ENCODE data around the gene PRSS8.

The PRSS8 gene

DNA sequence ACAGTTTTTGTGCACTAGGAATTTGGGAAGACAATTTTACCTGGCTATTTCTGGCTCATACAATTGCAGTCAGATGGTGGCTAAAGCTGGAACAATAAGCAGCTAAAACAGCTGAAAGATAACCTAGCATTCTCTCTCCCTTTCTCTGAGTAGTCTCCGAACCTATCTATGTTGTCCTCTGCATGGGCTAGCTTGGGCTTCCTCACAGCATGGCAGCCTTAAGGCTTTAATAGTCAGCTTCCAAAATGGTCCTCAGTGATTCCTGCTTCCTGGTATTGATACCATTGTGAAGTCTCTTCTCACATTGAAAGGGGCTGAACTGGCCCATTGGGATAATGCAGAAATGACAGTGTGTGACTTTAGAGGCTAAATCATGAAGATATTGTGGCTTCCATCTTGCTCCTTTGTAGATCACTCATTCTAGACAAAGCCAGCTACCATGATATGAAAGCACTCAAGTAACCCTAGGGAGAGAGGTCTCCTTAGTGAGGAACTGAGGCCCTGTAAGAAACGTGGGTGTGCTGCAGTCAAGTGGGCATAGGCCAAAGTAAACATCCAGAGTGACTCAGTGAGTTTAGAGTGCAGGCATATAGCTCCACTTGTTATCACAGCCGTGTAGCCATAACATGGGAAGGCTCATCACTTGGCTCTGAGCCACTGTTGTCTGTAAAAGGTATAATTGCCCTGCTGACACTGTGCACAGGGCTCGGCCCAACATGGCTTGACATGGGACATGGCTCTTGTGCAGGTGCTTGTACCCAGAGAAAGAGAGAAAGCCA is 35.5 kb downstream of the PRSS8 start:
- DNase-seq = no peak

DNA sequence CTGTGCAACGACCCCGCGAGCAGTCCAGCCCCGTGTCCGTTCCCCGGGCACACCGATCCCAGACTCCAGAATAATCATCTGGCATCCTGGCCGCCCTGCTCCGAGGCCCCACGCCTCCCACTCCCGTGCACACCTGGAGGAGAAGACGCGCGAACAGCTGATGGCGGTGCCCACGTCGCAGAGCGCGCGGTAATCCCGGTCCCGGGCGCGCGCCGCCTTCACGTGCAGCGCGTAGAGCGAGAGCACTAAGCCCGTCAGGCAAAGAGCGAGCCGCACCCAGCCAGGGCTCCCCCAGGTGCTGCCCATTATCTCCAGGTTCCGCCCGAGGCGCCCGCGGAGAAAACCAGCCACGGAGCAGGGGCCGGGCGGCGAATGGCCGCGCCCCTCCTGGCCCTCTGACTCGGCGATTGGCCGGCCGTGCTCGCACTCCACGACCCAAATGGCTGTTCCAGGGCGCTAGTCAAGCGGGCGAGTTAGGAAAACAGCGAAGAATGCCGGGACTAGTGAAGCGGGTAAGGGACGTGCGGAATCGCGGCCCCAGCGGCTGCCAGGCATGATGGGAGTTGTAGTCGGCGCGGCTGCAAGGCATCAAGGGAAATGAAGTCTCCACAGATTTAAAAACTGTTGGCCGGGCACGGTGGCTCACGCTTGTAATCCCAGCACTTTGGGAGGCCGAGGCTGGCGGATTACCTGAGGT is 41.0 kb downstream of the PRSS8 start, which contains the start of gene VKORC1:
Gene VKORC1, minus strand, starts transcription at position 374 of the 697 bp plus-strand sequence. Its CDS starts 68 bp downstream, at position 306.
- peak; percentile 87 for DNase-seq

DNA sequence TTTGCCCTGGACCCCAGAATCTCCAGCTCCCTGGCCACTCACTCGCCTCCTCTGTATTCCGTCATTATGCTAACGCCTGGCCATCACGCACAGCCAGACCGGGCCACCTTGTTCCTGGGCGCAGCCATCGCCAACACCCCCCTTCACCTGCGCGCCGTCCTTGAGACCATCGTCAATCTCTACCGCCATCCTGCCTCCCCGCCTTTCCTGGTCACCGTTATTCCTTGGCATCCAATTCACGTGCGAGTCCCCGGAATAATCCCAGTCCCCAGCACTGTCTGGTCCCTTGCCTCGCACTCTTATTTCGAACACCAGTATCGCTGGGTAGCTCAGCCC is 41.5 kb downstream of the PRSS8 start:
- no peak for DNase-seq

DNA sequence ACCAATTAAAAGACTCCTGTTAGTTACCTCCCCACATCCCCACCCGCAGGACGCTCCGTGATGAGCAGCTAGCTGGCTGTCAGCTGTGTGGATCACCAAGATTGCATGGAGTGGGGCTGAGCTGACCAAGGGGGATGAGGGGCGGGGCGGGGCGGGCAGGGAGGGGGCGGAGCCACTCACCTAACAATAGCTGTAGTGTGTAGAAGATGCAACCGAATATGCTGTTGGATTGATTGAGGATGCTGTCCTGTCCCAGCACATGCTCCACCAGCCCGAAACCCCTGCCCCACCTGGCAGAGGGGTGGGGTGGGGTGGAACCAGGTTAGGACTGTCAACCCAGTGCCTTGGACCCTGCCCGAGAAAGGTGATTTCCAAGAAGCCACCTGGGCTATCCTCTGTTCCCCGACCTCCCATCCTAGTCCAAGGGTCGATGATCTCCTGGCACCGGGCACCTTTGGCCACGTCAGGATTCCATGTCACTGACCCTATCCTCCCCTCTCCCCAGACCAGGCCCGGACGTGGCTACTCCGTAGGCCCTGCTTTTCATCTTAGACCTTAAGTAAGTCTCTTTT is 42.3 kb downstream of the PRSS8 start:
- no peak for DNase-seq

DNA sequence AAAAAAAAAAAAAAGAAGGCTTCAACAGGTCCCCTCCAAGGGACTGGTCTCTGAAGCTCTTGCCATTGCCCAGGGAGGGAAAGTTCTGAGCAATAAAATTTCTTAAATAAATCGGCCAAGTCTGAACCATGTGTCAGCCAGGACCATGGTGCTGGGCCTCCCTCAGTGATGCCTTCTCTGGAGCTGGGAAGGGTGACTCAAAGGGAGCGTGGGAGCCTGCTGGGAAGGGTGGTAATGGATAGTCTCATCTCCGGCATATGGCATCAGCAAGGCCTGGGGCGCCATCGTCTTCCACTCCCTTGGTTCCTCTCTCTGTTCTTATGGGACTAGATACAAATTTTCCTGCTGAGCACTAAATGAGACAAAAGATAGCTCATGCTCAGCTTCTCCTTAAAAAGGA is 43.2 kb downstream of the PRSS8 start:
- DNase-seq = no peak

DNA sequence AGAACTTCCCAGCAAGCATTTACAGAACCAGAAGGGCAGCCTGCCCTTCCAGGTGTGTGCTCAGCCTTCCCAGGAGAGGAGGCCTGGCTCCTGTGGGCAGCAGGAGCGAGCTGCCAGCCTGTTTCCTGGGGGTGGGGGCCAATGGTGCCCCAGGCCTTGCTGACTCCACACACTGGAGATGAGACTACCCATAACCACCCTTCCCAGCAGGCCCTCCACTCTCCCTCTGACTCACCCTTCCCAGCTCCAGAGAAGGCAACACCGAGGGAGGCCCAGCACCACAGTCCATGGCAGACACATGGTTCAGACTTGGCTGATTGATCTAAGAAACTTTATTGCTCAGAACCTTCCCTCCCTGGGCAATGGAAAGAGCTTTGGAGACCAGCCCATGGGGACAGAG is 45.0 kb downstream of the PRSS8 start:
- DNase-seq = no peak

DNA sequence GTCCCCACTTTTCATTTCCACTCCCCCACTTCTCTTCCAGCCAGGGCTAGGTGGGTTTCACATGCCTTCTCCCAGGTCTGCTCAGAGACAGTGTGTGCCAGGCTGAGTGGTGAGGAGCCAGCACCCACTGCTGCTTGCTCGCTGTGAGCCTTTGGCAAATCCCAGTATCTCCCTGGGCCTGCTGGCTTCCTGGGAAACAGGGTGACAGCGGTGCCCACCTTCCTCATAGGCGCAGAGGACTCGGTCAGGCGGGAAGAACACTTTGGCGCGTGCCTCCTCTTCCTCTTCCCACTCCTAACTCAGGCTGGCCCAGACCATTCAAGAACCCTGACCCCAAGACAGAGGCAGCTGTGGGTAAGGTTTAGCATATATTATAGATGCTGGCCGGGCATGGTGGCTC is 46.3 kb downstream of the PRSS8 start:
- no peak for DNase-seq

DNA sequence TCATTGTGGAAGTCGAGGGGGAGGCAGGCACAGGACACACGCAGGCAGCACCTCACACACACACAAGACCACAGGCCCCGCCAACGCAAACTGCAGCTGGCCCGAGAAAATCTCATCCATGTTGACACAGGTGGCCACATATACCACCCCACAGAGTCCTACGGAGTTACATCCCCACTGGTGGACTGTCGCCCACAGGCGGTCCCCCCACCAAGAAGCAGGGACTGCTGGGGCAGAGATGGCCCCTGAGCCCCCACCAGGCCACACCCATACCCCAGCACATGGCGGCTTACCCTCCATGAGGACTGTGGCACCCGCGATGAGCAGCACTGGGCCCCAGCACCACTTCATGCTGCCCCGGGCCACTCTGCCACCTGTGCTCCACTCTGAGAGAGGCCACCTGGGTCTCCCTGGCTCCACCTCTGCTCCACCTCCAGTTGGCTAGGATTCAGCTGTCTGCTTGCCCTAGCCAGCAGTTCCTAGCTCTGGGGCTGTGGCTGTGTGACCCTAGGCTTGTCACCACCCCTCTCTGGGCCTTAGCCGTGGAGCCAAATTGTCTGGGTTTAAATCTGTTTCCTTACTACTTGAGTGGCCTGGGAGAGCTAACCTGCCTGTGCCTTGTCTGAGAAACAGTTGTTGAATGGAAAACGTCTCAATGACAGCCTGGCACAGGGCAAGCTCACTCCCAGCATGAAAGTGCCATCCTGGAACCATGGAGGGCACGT is 46.9 kb downstream of the PRSS8 start, which contains the start of gene PRSS53:
Gene PRSS53, minus strand, starts transcription at position 485 of the 725 bp plus-strand sequence. Its CDS starts 134 bp downstream, at position 351.
- DNase-seq = no peak

DNA sequence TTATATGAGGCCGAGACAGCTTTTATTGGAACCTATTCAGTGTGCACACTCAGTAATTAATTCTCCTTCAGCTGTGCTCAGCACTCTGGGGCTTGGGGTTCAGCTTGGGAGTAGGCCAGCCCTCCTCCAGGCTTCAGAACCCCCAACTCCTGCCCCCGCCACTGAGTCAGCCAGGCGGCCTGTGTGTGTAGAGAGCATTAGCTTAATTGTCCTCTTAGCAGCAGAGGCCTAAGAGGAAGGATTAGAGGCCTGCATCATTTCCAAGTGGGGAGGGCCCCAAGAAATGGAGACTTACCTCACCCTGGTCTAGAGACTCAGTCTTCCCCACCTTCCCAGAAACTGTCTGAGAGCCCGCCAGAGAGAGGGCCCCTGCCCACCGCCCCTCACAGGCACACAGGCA is 47.6 kb downstream of the PRSS8 start:
- no peak for DNase-seq

DNA sequence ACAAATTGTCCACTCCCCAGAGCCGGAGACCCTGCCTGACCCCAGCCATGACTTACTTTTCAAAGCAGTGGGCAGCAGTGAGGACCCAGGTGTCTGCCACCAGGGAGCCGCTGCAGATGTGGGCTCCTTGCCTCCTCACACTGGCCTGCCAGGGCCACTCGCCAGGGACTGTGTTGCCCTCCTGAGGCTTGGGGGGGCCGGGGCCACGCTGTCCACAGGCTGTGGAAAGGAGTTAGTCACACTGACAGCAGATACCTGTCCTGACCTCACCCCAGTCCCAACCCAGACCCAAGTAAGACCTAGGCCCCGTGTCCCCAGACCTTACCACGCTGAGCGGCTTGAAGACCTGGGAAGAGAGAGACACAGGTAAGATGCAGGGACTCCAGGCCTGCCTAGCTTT is 48.0 kb downstream of the PRSS8 start:
- no peak for DNase-seq

DNA sequence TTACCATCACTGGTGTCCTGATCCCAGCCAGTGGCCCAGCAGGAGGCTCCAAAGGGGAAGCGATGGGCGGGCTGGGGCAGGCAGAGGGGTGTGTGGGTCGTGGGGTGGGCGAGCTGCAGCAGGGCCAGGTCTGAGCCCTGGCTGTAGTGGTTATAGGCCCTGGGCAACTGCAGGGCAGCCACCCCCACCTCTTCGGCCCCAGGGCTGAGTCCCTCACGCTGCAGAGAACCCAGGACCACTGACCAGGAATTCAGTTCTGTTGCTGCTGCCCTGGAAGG is 49.0 kb downstream of the PRSS8 start:
- no peak for DNase-seq

DNA sequence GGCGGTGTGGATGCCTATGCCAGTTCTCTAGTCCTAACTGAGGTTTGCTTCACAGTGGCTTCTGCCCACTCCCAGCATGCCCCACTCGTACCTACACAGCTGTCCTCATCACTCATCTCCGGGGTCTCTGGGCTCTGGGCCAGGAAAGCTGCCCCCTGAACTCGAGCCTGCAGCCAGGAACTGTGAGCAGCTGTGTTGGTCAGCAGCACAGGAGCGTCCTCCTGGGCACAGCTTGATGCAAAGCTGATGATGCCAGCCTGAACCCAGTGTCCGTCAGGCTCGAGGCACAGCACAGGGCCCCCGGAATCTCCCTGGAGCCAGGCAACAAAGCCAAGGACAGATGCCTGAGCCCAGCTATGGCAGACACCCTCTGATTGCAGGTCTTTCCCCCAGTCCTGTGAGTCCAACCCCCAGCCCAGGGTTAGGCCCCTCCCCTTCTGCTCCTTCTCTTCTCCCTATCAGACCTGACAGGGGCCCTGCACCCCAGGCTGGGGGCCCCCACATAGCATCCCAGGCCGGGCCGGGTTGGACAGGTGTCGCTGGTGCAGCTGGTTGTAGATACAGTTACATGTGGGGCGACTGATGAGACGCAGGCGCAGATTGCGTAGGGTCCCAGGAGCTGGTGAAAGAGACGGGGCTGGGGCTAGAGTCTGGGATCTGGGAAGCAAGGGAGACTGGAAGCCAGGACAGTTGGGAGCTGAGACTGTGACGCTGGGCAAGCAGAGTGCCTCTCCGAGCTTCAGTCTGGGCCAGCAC is 49.5 kb downstream of the PRSS8 start:
- DNase-seq = no peak

DNA sequence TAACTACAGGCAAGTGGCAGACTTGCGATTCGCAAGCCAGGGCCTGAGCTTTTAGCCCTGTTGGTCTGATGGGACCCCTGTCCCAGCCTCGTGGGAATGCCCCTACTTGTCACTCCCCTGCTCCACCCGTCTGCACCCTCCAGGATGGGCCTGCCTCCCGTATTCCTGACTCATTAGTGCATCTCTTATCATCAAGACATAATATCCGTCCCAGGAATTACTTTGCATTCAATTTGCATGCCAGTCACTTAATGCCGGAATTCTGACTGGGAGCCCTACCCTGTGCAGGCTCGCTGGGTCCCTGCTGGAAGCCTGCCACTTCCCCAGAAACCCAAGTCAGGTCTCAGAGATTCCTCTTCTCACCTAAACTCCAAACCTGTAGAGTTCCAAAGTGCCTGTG is 50.1 kb downstream of the PRSS8 start:
- DNase-seq = peak; percentile 35

DNA sequence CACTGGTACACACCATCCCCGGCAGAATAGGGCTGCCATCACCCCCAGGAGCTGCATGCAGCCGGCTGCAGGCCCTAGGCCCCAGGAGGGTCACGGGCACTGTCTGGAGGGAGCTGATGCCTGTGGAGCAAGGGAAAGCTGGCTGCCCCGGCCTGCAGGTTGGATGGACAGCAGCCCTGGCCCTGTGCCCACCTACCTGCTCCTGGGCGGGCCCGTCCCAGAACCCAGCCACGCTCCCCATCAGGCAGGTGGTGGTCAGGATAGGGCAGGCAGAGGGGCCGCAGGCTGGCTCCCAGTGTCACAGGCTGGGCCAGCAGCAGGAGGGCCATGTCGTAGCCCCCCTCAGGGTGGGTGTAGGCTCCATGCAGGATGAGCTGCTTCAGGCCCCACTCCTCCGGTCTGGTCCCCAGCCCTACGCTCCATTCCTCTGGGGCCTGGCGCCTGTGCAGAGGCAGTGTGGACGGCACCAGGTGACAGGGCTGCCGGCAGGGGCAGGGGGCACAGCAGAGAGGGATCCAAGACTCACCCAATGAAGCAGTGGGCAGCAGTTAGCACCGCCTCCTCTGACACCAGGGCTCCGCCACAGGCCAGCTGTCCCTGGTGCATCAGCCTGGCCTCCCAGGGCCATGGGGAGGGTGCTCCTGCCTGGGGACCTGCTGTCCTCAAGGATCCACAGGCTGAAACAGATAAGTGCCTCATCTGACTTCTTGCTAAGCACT is 50.8 kb downstream of the PRSS8 start:
- DNase-seq = no peak

DNA sequence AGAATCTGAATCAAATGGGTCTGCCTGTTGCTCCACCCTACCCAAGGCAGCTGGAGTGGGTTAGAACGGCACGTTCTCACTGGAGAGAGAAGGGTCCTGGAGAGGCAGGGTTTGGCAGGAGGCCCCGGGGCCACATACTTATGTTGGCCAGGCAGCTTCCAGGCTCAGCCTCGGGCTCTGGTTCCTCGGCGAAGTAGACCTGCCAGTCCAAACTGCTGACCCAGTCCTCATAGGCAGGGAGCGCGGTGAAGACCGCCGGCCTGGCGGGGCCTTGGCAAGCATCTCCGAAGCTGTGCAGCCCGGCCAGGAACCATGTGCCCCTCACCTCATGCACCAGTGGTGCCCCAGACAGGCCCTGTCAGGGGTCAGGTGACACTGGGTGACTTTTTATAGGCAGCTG is 51.5 kb downstream of the PRSS8 start:
- DNase-seq = no peak

DNA sequence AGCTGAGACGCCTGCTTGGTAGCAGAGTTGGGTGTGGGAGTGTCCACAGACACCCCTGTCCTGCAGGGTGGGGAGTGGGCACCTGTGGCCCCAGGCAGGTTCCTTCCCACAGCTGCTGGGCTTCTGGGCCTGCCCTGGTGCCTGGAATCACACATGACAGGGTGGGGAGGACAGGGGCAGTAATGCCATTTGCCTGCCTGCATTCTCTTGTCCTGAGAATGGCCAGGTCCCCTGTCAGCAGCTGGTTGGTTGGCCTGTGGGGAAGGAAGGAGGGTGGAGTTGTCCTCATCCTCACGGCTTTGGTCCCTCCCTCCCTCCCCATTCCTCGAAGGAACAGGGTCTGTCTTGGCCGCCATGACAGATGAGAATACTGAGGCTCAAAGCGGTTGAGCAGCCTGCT is 52.0 kb downstream of the PRSS8 start:
- no peak for DNase-seq

DNA sequence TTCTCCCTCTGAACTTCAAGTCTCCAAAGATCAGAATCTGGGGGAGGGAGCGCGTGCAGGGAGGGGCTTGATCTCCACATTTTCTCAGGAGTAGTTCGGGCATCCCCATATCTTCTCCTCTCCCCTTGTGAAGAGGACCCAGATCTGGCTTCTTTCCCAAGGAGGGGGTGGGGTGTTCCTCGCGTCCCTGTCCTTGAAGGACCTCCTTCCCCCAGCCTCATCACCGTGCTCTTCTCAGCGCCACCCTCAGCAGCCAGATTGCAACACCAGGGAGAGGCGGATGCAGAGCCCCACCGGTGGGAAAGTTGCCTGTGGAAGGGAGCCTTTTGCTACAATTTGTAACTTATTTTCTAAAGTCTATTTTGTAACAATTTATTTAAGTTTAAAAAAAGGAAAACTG is 52.4 kb downstream of the PRSS8 start:
- no peak for DNase-seq

DNA sequence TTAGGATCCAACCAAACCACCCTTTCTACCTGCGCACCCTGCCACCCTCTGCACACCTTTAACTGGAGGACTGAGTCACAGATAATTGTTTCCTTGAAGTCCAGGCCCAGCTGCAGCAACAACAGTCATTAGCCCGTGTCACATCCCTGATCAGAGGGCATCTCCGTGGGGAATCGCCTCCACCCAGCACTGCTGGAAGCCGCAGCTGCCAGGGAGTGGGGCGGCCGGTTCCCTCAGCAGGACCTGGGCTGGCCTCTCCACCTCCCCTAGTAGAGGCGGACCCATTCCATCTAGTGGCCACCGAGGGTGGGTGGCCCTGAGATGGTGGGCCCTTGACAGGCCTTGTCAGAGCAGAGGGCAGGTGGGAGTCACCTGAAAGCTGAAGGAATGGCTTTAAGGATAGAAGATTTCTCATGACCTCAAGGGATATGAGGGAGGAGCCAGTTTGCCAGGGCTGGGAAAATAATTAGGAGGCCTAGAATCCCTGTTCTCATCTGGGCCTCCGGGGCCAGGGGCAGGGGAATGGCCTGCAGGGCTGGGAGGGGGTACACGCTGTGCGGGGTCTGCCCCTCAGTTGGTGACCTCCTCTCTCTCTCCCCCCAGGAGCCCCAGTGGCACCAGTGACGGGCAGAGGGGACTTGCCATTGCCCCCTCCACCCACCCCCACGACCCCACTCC is 53.0 kb downstream of the PRSS8 start:
- no peak for DNase-seq
